BJ (cell line): ENCODE results near the gene ZNF888. TPM values are rescaled to one million over a fixed set of nuclear protein-coding genes. Genes with fewer than 3 reads are reported as not detected.

Source experiments
- CTCF ChIA-PET: fragments of 350-600 bp; formaldehyde crosslinking; extraction: SDS; loops from one replicate; lab custom pipeline; 2021; ENCODE audit warnings: antibody characterized with exemption, inconsistent platforms; lab: Yijun Ruan, JAX
- POLR2A ChIA-PET: fragments of 300-600 bp; sonication (Branson Sonifier 250); formaldehyde crosslinking; extraction: SDS; loops from one replicate; lab custom pipeline; 2021; ENCODE audit warnings: antibody characterized with exemption; lab: Charles Lee
- DNase-seq: peaks from one replicate; pipeline ENCODE4 v3.0.0-alpha.2; 2011; ENCODE audit warnings: low read depth
- H3K27me3 ChIP-seq: 2 replicates; pipeline ENCODE4 v1.6.0; 2011; ENCODE audit warnings: low read length; ENCODE audit not compliant: control insufficient read depth, insufficient read depth
- H3K36me3 ChIP-seq: 2 replicates; pipeline ENCODE4 v1.5.1; 2011; ENCODE audit warnings: low read length; ENCODE audit not compliant: control insufficient read depth, insufficient read depth
- H3K4me3 ChIP-seq: 2 replicates; pipeline ENCODE4 v1.5.1; 2011; ENCODE audit warnings: low read depth, mild to moderate bottlenecking, control low read depth, low read length
- CTCF ChIP-seq: IDR thresholded peaks from 2 replicates; pipeline ENCODE4 v1.5.1; 2011; ENCODE audit warnings: low read depth, mild to moderate bottlenecking, control low read depth, inconsistent platforms, low read length, moderate library complexity; ENCODE audit not compliant: insufficient read depth
- polyA plus RNA-seq: library from polyadenylated mRNA; depleted of rRNA; stranded (reverse); fragments of >200 nt; gene quantifications from 2 replicates; pipeline ENCODE4 v1.2.3, GENCODE V29; 2011

Gene ZNF888
- polyA plus RNA-seq, 1 experiment = 1.1 TPM

DNA sequence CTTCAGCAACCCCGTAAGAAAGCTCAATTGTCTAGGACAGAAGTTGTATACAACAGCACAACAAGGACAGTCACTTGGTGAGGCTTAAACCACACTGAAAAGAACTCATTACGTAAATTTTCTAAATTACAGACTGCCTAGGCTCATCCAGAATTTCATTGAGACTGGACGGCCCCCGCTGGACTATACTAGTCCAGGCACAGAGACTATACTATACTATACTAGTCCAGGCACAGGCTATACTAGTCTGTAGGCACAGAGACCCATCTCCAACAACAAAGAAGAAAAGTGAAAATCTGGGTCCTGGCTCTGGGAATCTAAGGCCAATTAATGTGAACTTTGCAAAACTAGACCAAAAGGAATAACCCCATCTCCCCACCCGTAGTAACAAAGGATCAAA is 38.8 kb upstream of the ZNF888 start:
- ChIA-PET CTCF (no interaction called here), POLR2A (no interaction called here)
- DNase-seq = no peak

DNA sequence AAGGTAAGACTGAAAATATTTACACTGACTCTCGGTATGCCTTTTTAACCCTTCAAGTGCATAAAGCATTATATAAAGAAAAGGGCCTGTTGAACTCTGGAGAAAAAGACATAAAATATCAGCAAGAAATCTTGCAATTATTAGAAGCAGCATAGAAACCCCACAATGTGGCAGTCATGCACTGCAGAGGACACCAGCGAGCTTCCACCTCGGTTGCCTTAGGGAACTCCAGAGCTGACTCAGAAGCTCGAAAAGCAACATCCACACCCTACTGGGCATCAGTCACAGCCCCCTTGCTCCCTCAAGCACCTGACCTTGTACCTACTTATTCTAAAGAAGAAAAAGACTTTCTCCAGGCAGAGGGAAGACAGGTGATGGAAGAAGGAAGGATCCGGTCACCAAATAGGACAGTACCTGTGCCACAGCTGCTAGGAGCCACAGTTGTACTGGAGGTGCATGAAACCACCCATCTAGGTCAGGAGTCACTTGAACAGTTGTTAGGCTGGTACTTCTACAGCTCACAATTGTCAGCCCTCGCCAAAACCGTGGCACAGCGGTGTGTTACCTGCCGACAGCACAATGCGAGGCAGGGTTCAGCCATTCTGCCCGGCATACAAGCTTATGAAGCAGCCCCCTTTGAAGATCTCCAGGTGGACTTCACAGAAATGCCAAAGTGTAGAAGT is 36.5 kb upstream of the ZNF888 start:
- ChIA-PET POLR2A (no interaction called here), CTCF (no interaction called here)
- Histone ChIP-seq H3K27me3 (no peaks in the 10 kb centered on the region), H3K4me3 (no peak overlapping the region), H3K36me3 (peaks cover 2% of the 10 kb centered on the region)
- no peak for TF ChIP-seq CTCF
- DNase-seq = no peak

More for the DNA sequence above, 38.8 kb upstream of the ZNF888 start:
- H3K4me3 ChIP-seq = peak overlapping the region; percentile 50
- TF ChIP-seq CTCF = no peak
- H3K27me3 ChIP-seq = no peaks in the 10 kb centered on the region
- no peaks in the 10 kb centered on the region for H3K36me3 ChIP-seq

GRCh38 chr19:52957591-52957990 is 34.4 kb upstream of the ZNF888 start:
- Histone ChIP-seq H3K36me3 (peaks cover 6% of the 10 kb centered on the region), H3K4me3 (no peak overlapping the region), H3K27me3 (no peaks in the 10 kb centered on the region)
- ChIA-PET CTCF (interaction anchor here (1.3 kb wide), 1 partner anchor 10 kb away, joined by 3 read pairs; no protein-coding TSS in a partner anchor), POLR2A (no interaction called here)
- DNase-seq = no peak
- TF ChIP-seq CTCF = no peak

- POLR2A ChIA-PET = no interaction called here
- no peaks in the 10 kb centered on the region for H3K27me3 ChIP-seq
- no peak for TF ChIP-seq CTCF
- peaks cover 7% of the 10 kb centered on the region for H3K36me3 ChIP-seq
- no peak overlapping the region for H3K4me3 ChIP-seq
- CTCF ChIA-PET = no interaction called here
- DNase-seq = no peak
Measured at GRCh38 chr19:52956917-52957316, 33.7 kb upstream of the ZNF888 start.

DNA sequence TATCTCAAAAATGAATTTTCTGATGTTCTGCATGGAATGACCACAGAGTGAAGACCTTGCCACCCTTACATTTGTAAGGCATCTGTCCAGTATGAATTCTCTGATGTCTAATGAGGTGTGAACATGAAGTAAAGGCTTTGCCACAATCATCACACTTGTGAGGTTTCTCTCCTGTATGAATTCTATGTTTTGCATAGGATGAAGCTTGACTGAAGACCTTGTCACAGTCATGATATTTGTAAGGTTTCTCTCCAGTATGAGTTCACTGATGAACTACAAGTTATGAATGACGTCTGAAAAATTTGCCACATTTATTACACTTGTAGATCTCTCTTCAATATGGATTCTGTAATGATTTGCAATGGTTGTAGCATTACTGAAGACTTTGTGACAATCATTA is 26.2 kb upstream of the ZNF888 start:
- DNase-seq = no peak
- TF ChIP-seq CTCF = no peak
- peaks cover 8% of the 10 kb centered on the region for H3K36me3 ChIP-seq
- no peak overlapping the region for H3K4me3 ChIP-seq
- no peaks in the 10 kb centered on the region for H3K27me3 ChIP-seq
- ChIA-PET CTCF (no interaction called here), POLR2A (no interaction called here)
